SK-N-SH treated with all-trans-retinoic acid at 6 μM for 48 hours (cell line): ENCODE data around the gene DNAJA2.

ENCODE experiments used
- ATAC-seq: fragments of 200-7000 bp; cut with Tn5 transposase; 3 replicates; pipeline ENCODE4 v1.9.1; 2020; ENCODE audit warnings: mild to moderate bottlenecking, moderate library complexity
- ARNTL ChIP-seq: fragments of 450-650 bp; formaldehyde crosslinking; IDR thresholded peaks from 2 replicates; pipeline ENCODE4 v1.5.0; 2020; ENCODE audit warnings: low read depth, mild to moderate bottlenecking, moderate library complexity, borderline replicate concordance
- BACH2 ChIP-seq: fragments of 250-450 bp; sonication (Bioruptor Pico); IDR thresholded peaks from 2 replicates; pipeline ENCODE4 v1.9.0; 2021; ENCODE audit warnings: mild to moderate bottlenecking, borderline replicate concordance
- CREB5 ChIP-seq: fragments of 250-450 bp; sonication (Bioruptor Pico); IDR thresholded peaks from 2 replicates; pipeline ENCODE4 v1.5.1; 2020; ENCODE audit warnings: low read depth, mild to moderate bottlenecking, moderate library complexity
- CSDC2 ChIP-seq: fragments of 250-450 bp; sonication (Bioruptor Pico); IDR thresholded peaks from 2 replicates; pipeline ENCODE4 v1.5.0; 2020; ENCODE audit warnings: mild to moderate bottlenecking, moderate library complexity
- CSRNP3 ChIP-seq: fragments of 250-450 bp; sonication (Bioruptor Pico); IDR thresholded peaks from 2 replicates; pipeline ENCODE4 v1.5.1; 2021; ENCODE audit warnings: mild to moderate bottlenecking, moderate library complexity
- GLIS3 ChIP-seq: fragments of 250-450 bp; sonication (Bioruptor Pico); IDR thresholded peaks from 2 replicates; pipeline ENCODE4 v1.5.0; 2020; ENCODE audit warnings: mild to moderate bottlenecking, moderate library complexity
- ISL1 ChIP-seq: fragments of 250-450 bp; sonication (Bioruptor Pico); IDR thresholded peaks from 2 replicates; pipeline ENCODE4 v2.1.2; 2022; ENCODE audit warnings: mild to moderate bottlenecking, moderate library complexity
- OSR1 ChIP-seq: fragments of 250-450 bp; sonication (Bioruptor Pico); IDR thresholded peaks from 2 replicates; pipeline ENCODE4 v1.8.0; 2022; ENCODE audit warnings: moderate library complexity, mild to moderate bottlenecking, inconsistent platforms
- PATZ1 ChIP-seq: fragments of 250-450 bp; sonication (Bioruptor Pico); IDR thresholded peaks from 2 replicates; pipeline ENCODE4 v1.8.0; 2020; ENCODE audit warnings: mild to moderate bottlenecking, moderate library complexity, borderline replicate concordance
- POU6F1 ChIP-seq: fragments of 250-450 bp; sonication (Bioruptor Pico); IDR thresholded peaks from 2 replicates; pipeline ENCODE4 v1.8.0; 2021; ENCODE audit warnings: low read depth, mild to moderate bottlenecking, moderate library complexity, borderline replicate concordance
- PPARA ChIP-seq: fragments of 250-450 bp; sonication (Bioruptor Pico); IDR thresholded peaks from 2 replicates; pipeline ENCODE4 v1.5.0; 2020; ENCODE audit warnings: mild to moderate bottlenecking, borderline replicate concordance
- RARB ChIP-seq: fragments of 250-450 bp; sonication (Bioruptor Pico); IDR thresholded peaks from 2 replicates; pipeline ENCODE4 v1.8.0; 2021; ENCODE audit warnings: mild to moderate bottlenecking, moderate library complexity
- SNAI2 ChIP-seq: fragments of 250-450 bp; sonication (Bioruptor Pico); IDR thresholded peaks from 2 replicates; pipeline ENCODE4 v1.5.0; 2020; ENCODE audit warnings: mild to moderate bottlenecking, moderate library complexity
- TCF4 ChIP-seq: fragments of 250-450 bp; sonication (Bioruptor Pico); IDR thresholded peaks from 2 replicates; pipeline ENCODE4 v1.8.0; 2021; ENCODE audit warnings: mild to moderate bottlenecking, moderate library complexity, borderline replicate concordance
- TOX ChIP-seq: fragments of 250-450 bp; sonication (Bioruptor Pico); IDR thresholded peaks from 2 replicates; pipeline ENCODE4 v1.8.0; 2021; ENCODE audit warnings: mild to moderate bottlenecking, moderate library complexity, borderline replicate concordance
- TSHZ2 ChIP-seq: fragments of 250-450 bp; sonication (Bioruptor Pico); IDR thresholded peaks from 2 replicates; pipeline ENCODE4 v1.5.0; 2020; ENCODE audit warnings: mild to moderate bottlenecking, moderate library complexity
- ZC3H10 ChIP-seq: fragments of 250-450 bp; sonication (Bioruptor Pico); IDR thresholded peaks from 2 replicates; pipeline ENCODE4 v1.5.1; 2021; ENCODE audit warnings: mild to moderate bottlenecking, moderate library complexity
- ZFP3 ChIP-seq: fragments of 250-450 bp; sonication (Bioruptor Pico); IDR thresholded peaks from 2 replicates; pipeline ENCODE4 v1.5.0; 2020; ENCODE audit warnings: mild to moderate bottlenecking, moderate library complexity
- ZNF565 ChIP-seq: fragments of 450-650 bp; formaldehyde crosslinking; conservative IDR thresholded peaks from 2 replicates; pipeline ENCODE4 v1.5.0; 2020; ENCODE audit warnings: low read depth, mild to moderate bottlenecking, moderate library complexity
- ZNF70 ChIP-seq: fragments of 450-650 bp; formaldehyde crosslinking; IDR thresholded peaks from 2 replicates; pipeline ENCODE4 v1.5.0; 2020; ENCODE audit warnings: mild to moderate bottlenecking, moderate library complexity
- ZNF8 ChIP-seq: fragments of 450-650 bp; formaldehyde crosslinking; IDR thresholded peaks from 2 replicates; pipeline ENCODE4 v1.5.0; 2020; ENCODE audit warnings: mild to moderate bottlenecking, moderate library complexity

DNAJA2 gene

GRCh38 chr16:46937536-46937935 is 35.9 kb downstream of the DNAJA2 start:
- no peak for ATAC-seq
- TF ChIP-seq ZNF565 (CRISPR knock-in tag) (no peak), TOX (CRISPR knock-in tag) (no peak), TSHZ2 (CRISPR knock-in tag) (no peak), POU6F1 (CRISPR knock-in tag) (no peak), BACH2 (CRISPR knock-in tag) (no peak), GLIS3 (CRISPR knock-in tag) (no peak), ARNTL (CRISPR knock-in tag) (no peak), ZNF70 (CRISPR knock-in tag) (no peak), OSR1 (no peak), ISL1 (no peak), ZC3H10 (CRISPR knock-in tag) (no peak), PATZ1 (CRISPR knock-in tag) (no peak), PPARA (no peak), TCF4 (CRISPR knock-in tag) (no peak), RARB (CRISPR knock-in tag) (no peak), ZFP3 (CRISPR knock-in tag) (no peak), SNAI2 (CRISPR knock-in tag) (no peak), CSDC2 (CRISPR knock-in tag) (no peak), CREB5 (no peak), ZNF8 (CRISPR knock-in tag) (no peak)

GRCh38 chr16:46932802-46933201 is 40.7 kb downstream of the DNAJA2 start:
- TF ChIP-seq PATZ1 (CRISPR knock-in tag): no peak
- no peak for TF ChIP-seq POU6F1 (CRISPR knock-in tag)
- no peak for TF ChIP-seq ZNF70 (CRISPR knock-in tag)
- no peak for TF ChIP-seq ZNF565 (CRISPR knock-in tag)
- no peak for ATAC-seq

GRCh38 chr16:46930861-46931260 is 42.6 kb downstream of the DNAJA2 start:
- ATAC-seq: no peak
- TF ChIP-seq PATZ1 (CRISPR knock-in tag) (no peak), BACH2 (CRISPR knock-in tag) (no peak), ZNF8 (CRISPR knock-in tag) (no peak), CSRNP3 (CRISPR knock-in tag) (no peak), CREB5 (no peak)
